HG02870 (cell line): ENCODE measurements around the gene TRIP13.
"Not testable (repeated sequence)": the region's sequence is repeated elsewhere in the genome, so short reads cannot be mapped to it uniquely, and the experiment has no call there.

Experiments
- ATAC-seq: cut with Tn5 transposase; IDR thresholded peaks from one replicate; pipeline ENCODE4 v1.9.1; 2021; ENCODE audit warnings: mild to moderate bottlenecking, moderate library complexity; ENCODE audit not compliant: unreplicated experiment

TRIP13 gene

GRCh38 chr5:871596-872298 is 20.9 kb upstream of the TRIP13 start:
- ATAC-seq: no peak

- ATAC-seq: no peak
Observed at GRCh38 chr5:872301-872700, 20.4 kb upstream of the TRIP13 start.

GRCh38 chr5:873328-873727 is 19.4 kb upstream of the TRIP13 start:
- peak; percentile 93 for ATAC-seq

- ATAC-seq: no peak
Observed at GRCh38 chr5:875931-876330, 16.8 kb upstream of the TRIP13 start.

GRCh38 chr5:876398-877365 is 16.0 kb upstream of the TRIP13 start:
- ATAC-seq: no peak

GRCh38 chr5:878125-878524 is 14.6 kb upstream of the TRIP13 start:
- ATAC-seq: no peak

- ATAC-seq: not testable (repeated sequence)
Observed at GRCh38 chr5:878677-879076, 14.0 kb upstream of the TRIP13 start.

GRCh38 chr5:880816-881550 is 11.7 kb upstream of the TRIP13 start:
- ATAC-seq: no peak

GRCh38 chr5:881551-881935 is 11.1 kb upstream of the TRIP13 start:
- no peak for ATAC-seq

- no peak for ATAC-seq
Observed at GRCh38 chr5:882253-883183, 10.2 kb upstream of the TRIP13 start.

GRCh38 chr5:883475-884181 is 9.1 kb upstream of the TRIP13 start:
- ATAC-seq: no peak

GRCh38 chr5:884345-885126 is 8.1 kb upstream of the TRIP13 start:
- no peak for ATAC-seq

GRCh38 chr5:885127-885442 is 7.6 kb upstream of the TRIP13 start:
- ATAC-seq: no peak

- ATAC-seq: no peak
Observed at GRCh38 chr5:885529-885928, 7.2 kb upstream of the TRIP13 start.

GRCh38 chr5:886036-886435 is 6.6 kb upstream of the TRIP13 start:
- ATAC-seq: no peak

GRCh38 chr5:886716-887325 is 5.9 kb upstream of the TRIP13 start:
- no peak for ATAC-seq

GRCh38 chr5:887947-888637 is 4.6 kb upstream of the TRIP13 start:
- no peak for ATAC-seq

- ATAC-seq: no peak
Observed at GRCh38 chr5:888638-889035, 4.0 kb upstream of the TRIP13 start.
